T47D (cell line): ENCODE measurements around the gene SERPINH1.

Experiments
- DNase-seq, 2 experiments: peaks; one replicate each; pipeline versions ENCODE4 v3.0.0 to v3.0.0-alpha.2; 2011 to 2012; ENCODE audit warnings: low read depth in 1 of 2, low spot score in 1 of 2
- JUND ChIP-seq: IDR thresholded peaks from 2 replicates; pipeline ENCODE4 v1.6.1; 2012; ENCODE audit warnings: low read depth
- in situ Hi-C: cut with HindIII; loops from 2 replicates; pipeline ENCODE4 v1.10.0; 2016; ENCODE audit warnings: low sequenced_read_pairs, low pct_unique_long_range_greater_than_20kb

Gene SERPINH1

DNA sequence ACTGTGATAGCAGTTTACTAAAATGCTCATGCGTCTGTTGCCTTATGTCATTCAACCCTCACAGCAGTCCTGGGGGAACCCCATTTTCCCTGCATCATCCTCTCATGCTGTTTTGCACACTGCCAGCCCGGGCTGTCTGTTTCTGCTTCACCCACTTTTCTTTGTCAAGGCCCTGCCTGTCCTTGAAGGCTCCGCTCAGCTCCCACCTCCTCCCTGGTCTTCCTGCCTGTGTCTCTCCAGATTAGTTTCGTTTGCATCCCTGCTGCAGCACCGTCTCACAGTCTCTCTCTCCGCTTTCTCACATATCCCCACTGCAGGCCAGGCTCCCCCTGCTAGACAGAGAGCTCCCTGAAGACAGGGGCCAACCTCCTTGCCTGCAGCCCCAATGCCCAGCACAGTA, 29.9 kb downstream of the SERPINH1 start:
- DNase-seq: no peak
- TF ChIP-seq JUND: no peak
- in situ Hi-C loops: no loop called here

DNA sequence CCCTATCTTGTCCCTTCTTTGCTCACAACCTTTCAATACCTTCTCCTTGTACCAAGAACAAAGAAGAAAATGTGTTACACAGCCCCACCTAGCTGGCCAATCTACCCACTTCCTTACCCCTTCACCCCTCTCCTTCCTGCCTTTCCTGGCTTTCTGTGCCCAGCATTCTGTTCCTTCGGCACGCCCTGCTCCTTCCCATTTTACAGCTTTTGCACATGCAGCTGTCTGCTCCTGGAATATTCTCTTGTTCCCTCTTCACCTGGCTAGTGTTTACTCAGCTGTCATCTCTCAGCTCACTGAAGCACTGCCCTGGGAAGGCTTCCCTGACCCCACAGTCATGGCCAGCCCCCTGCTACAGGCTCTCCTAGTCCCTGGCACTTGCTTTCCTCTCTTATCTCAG, 30.7 kb downstream of the SERPINH1 start:
- in situ Hi-C loops: no loop called here
- TF ChIP-seq JUND: no peak
- DNase-seq: no peak

DNA sequence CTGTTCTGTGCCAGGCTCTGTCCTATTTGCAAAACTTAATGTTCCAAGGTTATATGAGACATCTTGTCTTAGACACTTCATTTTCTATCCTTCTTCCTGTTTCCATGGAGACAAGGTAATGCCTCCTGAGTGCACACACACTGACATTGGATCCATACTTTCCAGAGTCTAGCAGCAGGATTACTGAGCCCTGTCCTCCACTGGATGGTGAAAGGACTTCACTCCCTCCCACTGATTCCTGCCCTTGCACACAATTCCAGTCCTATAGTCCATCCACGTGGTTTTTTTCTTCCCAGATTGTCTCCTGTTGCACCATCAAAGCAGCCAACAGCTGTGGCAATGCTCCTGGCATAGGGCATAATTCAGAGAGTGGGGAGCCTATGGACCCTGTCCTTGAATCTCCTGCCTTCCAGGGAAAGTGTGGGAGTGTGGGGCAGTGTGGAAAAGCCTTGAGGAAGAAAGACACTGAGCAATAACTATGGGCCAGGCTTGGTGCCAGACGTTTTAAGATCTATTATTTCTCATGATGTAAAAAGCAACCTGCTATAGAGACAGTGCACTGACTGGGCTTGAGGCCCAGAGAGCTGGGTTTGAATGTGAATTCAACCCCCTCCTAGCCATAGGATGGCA, 31.3 kb downstream of the SERPINH1 start:
- DNase-seq: no peak
- no peak for TF ChIP-seq JUND
- in situ Hi-C loops: no loop called here

GRCh38 chr11:75594211-75594610, 32.2 kb downstream of the SERPINH1 start:
- TF ChIP-seq JUND: no peak
- no peak for DNase-seq
- in situ Hi-C loops: no loop called here

- in situ Hi-C loops: no loop called here
- DNase-seq: no peak
- TF ChIP-seq JUND: no peak
These were observed 33.4 kb downstream of the SERPINH1 start for GRCh38 chr11:75595429-75595828.

DNA sequence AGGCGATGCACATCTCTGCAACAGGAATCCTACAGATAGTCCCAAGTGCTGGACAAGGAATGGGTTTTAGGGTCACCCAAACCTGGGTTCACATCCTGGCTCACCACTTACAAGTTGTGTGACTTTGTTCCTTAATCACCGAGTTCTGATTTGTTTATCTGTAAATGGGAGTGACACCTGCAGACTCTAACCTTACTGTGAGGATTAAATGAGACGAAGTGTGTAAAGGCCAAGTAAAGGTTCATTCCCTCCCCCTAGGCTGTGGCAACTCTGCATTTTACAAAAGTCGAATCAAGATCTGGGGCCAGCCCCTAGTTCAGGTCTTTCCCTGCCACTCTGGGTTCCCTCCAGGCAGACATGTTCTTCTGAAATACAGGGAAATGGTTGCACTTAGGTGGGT, 34.9 kb downstream of the SERPINH1 start:
- no peak for TF ChIP-seq JUND
- in situ Hi-C loops: no loop called here
- DNase-seq: no peak

- peak in 1 of 2 experiments; percentile 55 for DNase-seq
These were observed 35.6 kb downstream of the SERPINH1 start for GRCh38 chr11:75597636-75598035.

DNA sequence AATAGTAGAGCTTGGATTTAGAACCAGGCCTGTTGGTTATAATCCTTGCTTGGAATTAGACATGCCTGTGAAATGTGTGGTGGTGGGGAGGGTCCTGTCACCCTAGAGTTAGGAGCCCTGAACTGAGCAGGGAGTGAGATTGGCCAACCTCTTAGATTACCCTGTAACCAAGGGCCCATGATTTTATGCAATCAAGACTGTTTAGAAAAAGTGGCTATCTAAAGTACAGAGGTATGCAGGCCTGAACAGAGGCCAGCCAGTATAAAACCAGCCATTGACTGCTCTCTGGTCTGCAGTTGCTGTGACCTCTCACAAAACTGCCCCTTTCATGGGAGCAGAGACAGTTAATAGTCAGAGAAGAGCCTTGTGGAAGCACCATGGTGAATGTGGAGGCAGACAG, 36.2 kb downstream of the SERPINH1 start:
- in situ Hi-C loops: no loop called here
- no peak for TF ChIP-seq JUND
- DNase-seq: no peak

More at GRCh38 chr11:75597636-75598035, 35.6 kb downstream of the SERPINH1 start:
- TF ChIP-seq JUND: no peak
- in situ Hi-C loops: no loop called here

- in situ Hi-C loops: no loop called here
- TF ChIP-seq JUND: no peak
- no peak for DNase-seq
These were observed 36.8 kb downstream of the SERPINH1 start for GRCh38 chr11:75598900-75599299.

DNA sequence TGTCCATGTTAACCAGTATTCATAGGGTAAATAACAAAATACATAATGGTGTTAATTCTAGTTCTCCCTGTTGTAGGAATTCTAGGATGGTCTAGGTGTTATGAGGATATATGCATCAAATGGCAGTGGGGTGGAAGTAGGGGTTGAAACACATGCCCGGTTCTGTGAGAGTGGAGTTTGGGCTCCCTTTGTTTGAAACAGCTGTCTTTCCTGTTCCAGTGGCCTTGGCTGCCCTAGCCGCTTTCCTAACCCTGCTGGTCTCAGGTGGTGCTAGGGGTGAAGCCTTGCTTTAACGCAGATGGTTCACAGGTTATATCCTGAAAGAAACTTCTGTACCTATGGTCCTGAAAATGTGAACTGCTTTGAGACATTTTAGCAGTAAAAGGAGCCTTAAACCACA, 38.3 kb downstream of the SERPINH1 start:
- in situ Hi-C loops: no loop called here
- no peak for DNase-seq
- no peak for TF ChIP-seq JUND

GRCh38 chr11:75601494-75601893, 39.4 kb downstream of the SERPINH1 start:
- in situ Hi-C loops: no loop called here
- DNase-seq: no peak
- TF ChIP-seq JUND: no peak

- TF ChIP-seq JUND: no peak
- in situ Hi-C loops: no loop called here
- DNase-seq: no peak
These were observed 40.9 kb downstream of the SERPINH1 start for GRCh38 chr11:75602951-75603350.

GRCh38 chr11:75603791-75604736, 42.0 kb downstream of the SERPINH1 start:
- no peak for TF ChIP-seq JUND
- DNase-seq: no peak
- in situ Hi-C loops: no loop called here

- DNase-seq: no peak
- in situ Hi-C loops: no loop called here
- TF ChIP-seq JUND: no peak
These were observed 44.0 kb downstream of the SERPINH1 start for GRCh38 chr11:75606099-75606498.
